Tibial nerve (tissue), 4 donors: ENCODE results near the gene TREX2. TPM values are rescaled to one million over a fixed set of nuclear protein-coding genes. Genes with fewer than 3 reads are reported as not detected.

ENCODE experiments used
- DNase-seq, 2 donors: peaks; one replicate each; pipeline ENCODE4 v3.0.0-alpha.2; 2019; ENCODE audit warnings: low spot score in 2 of 2
- H3K27ac ChIP-seq, 4 donors: fragments of 200-600 bp; sonication (generic) in 3 of 4; one replicate each; pipeline ENCODE4 v1.5.1; 2017 to 2019; ENCODE audit warnings: mild to moderate bottlenecking in 1 of 4
- H3K27me3 ChIP-seq, 2 donors: fragments of 200-600 bp; sonication (generic) in 1 of 2; one replicate each; pipeline versions ENCODE4 v1.5.1 to v1.6.0; 2017 to 2019
- H3K36me3 ChIP-seq, 3 donors: fragments of 200-600 bp; sonication (generic); one replicate each; pipeline ENCODE4 v1.5.1; 2018 to 2019
- H3K4me1 ChIP-seq, 4 donors: fragments of 200-600 bp; sonication (generic) in 3 of 4; one replicate each; pipeline ENCODE4 v1.5.1; 2017 to 2019
- H3K4me3 ChIP-seq, 4 donors: fragments of 200-600 bp; sonication (generic) in 3 of 4; one replicate each; pipeline ENCODE4 v1.5.1; 2017 to 2019; ENCODE audit warnings: mild to moderate bottlenecking in 1 of 4, moderate library complexity in 1 of 4
- H3K9me3 ChIP-seq, 4 donors: fragments of 200-600 bp; sonication (generic) in 3 of 4; one replicate each; pipeline ENCODE4 v1.5.1; 2017 to 2019
- CTCF ChIP-seq, 5 experiments: fragments of 200-600 bp in 3 of 5; fragments of 450-650 bp in 2 of 5; sonication (generic) in 3 of 5; IDR thresholded peaks; one replicate each; pipeline ENCODE4 v1.5.1; 2016 to 2019; ENCODE audit warnings: antibody characterized with exemption in 5 of 5, mild to moderate bottlenecking in 3 of 5, moderate library complexity in 2 of 5
- EP300 ChIP-seq, 2 donors: sonication (generic); formaldehyde crosslinking; IDR thresholded peaks; one replicate each; pipeline ENCODE4 v1.6.1; 2017; ENCODE audit warnings: antibody characterized with exemption in 2 of 2, mild to moderate bottlenecking in 1 of 2
- POLR2A ChIP-seq, 2 donors: fragments of 450-650 bp; IDR thresholded peaks; one replicate each; pipeline ENCODE4 v1.6.1; 2017; ENCODE audit warnings: antibody characterized with exemption in 2 of 2, mild to moderate bottlenecking in 2 of 2, moderate library complexity in 2 of 2
- WGBS, 2 donors: methylation state at CpG; one replicate each; pipeline ENCODE4 v1.1.5; 2018; 5-methylcytosine and 5-hydroxymethylcytosine counted together
- total RNA-seq, 4 donors: library from RNA; depleted of rRNA; stranded (reverse); fragments of >200 nt; gene quantifications; one replicate each; pipeline ENCODE4 v1.1.0, GENCODE V29; 2016

Gene TREX2
- total RNA-seq, 4 donors from 2014 or later: 1.5 to 4.4 (median 3.3) TPM

GRCh38 chrX:153470411-153471363 lies 24.8 kb upstream of the TREX2 start, which contains the start of gene HAUS7:
HAUS7 (minus strand) TSS chrX:153470576; CDS start chrX:153470557, 19 bp downstream.
- peaks cover 0 to 6% (median 0%) of the 10 kb centered on the region in 3 donors for H3K36me3 ChIP-seq
- no peaks in the 10 kb centered on the region for H3K27me3 ChIP-seq
- H3K27ac ChIP-seq: peak within 1 kb of the TSS; percentile 15 to 79 (median 54)
- 17 to 41% methylated on average over 25 to 54 of the region's 70 CpGs for WGBS, 2 donors
- H3K4me1 ChIP-seq: peaks cover 0 to 41% (median 5%) of the 10 kb centered on the region in 4 donors
- DNase-seq: peak; percentile 72 to 82
- TF ChIP-seq POLR2A (IDR thresholded peaks at IDR 0.05) (no peak), CTCF (IDR thresholded peaks at IDR 0.05) (peak; percentile 56 to 82 (median 72))
- H3K9me3 ChIP-seq: no peaks in the 10 kb centered on the region
- H3K4me3 ChIP-seq: peak within 1 kb of the TSS; percentile 28 to 74 (median 51)

- Histone ChIP-seq H3K9me3 (no peaks in the 10 kb centered on the region), H3K27ac (peak overlapping the region; percentile 15 to 79 (median 52)), H3K36me3 (peaks cover 0 to 10% (median 0%) of the 10 kb centered on the region in 3 donors), H3K4me3 (peak overlapping the region; percentile 28 to 74 (median 51)), H3K27me3 (no peaks in the 10 kb centered on the region), H3K4me1 (peaks cover 0 to 33% (median 5%) of the 10 kb centered on the region in 4 donors)
- 3 to 21% methylated on average over 4 to 21 of the region's 32 CpGs for WGBS, 2 donors
- no peak for DNase-seq
- peak in 2 of 5 experiments; percentile 22 to 29 for TF ChIP-seq CTCF (IDR thresholded peaks at IDR 0.05)
- TF ChIP-seq EP300 (IDR thresholded peaks at IDR 0.05): no peak
- no peak for TF ChIP-seq POLR2A (IDR thresholded peaks at IDR 0.05)
These were observed 24.1 kb upstream of the TREX2 start for GRCh38 chrX:153469811-153470410.

- DNase-seq: no peak
- no peaks in the 10 kb centered on the region for H3K27me3 ChIP-seq
- H3K4me3 ChIP-seq: no peak overlapping the region
- peaks cover 0 to 17% (median 0%) of the 10 kb centered on the region in 3 donors for H3K36me3 ChIP-seq
- 91 to 94% methylated on average over 6 to 11 of the region's 12 CpGs for WGBS, 2 donors
- no peaks in the 10 kb centered on the region for H3K9me3 ChIP-seq
- peaks cover 0 to 26% (median 5%) of the 10 kb centered on the region in 4 donors for H3K4me1 ChIP-seq
- no peak overlapping the region for H3K27ac ChIP-seq
- TF ChIP-seq POLR2A (IDR thresholded peaks at IDR 0.05) (no peak), EP300 (IDR thresholded peaks at IDR 0.05) (no peak), CTCF (IDR thresholded peaks at IDR 0.05) (no peak)
These were observed 22.2 kb upstream of the TREX2 start for GRCh38 chrX:153468008-153468580.

GRCh38 chrX:153465691-153466380 lies 20.0 kb upstream of the TREX2 start:
- Histone ChIP-seq H3K9me3 (no peaks in the 10 kb centered on the region), H3K36me3 (peaks cover 0 to 30% (median 0%) of the 10 kb centered on the region in 3 donors), H3K27ac (no peak overlapping the region), H3K27me3 (no peaks in the 10 kb centered on the region), H3K4me3 (no peak overlapping the region), H3K4me1 (peaks cover 0 to 17% (median 5%) of the 10 kb centered on the region in 4 donors)
- TF ChIP-seq POLR2A (IDR thresholded peaks at IDR 0.05) (no peak), CTCF (IDR thresholded peaks at IDR 0.05) (no peak), EP300 (IDR thresholded peaks at IDR 0.05) (no peak)
- WGBS, 2 donors: 82 to 83% methylated on average over 10 to 14 of the region's 19 CpGs
- no peak for DNase-seq
